SK-N-SH (cell line): ENCODE measurements around the gene BAZ1B.

Source experiments
- CTCF ChIP-seq: fragments of 200-600 bp; sonication (generic); IDR thresholded peaks from 2 replicates; pipeline ENCODE4 v1.6.1; 2017; ENCODE audit warnings: antibody characterized with exemption, mild to moderate bottlenecking, moderate library complexity
- FOSL2 ChIP-seq: IDR thresholded peaks from 2 replicates; pipeline ENCODE4 v1.4.0; 2012; ENCODE audit warnings: low read depth, mild to moderate bottlenecking, moderate library complexity, borderline replicate concordance
- MXI1 ChIP-seq: IDR thresholded peaks from 2 replicates; pipeline ENCODE4 v1.6.1; 2012; ENCODE audit warnings: mild to moderate bottlenecking, low read depth, low read length, improper control_type of control experiment
- POLR2AphosphoS5 ChIP-seq: IDR thresholded peaks from 2 replicates; pipeline ENCODE4 v1.6.1; 2012; ENCODE audit warnings: low read depth, low read length
- SMC3 ChIP-seq: IDR thresholded peaks from 2 replicates; pipeline ENCODE4 v1.6.1; 2012; ENCODE audit warnings: low read depth, low read length, improper control_type of control experiment
- TCF12 ChIP-seq: IDR thresholded peaks from 2 replicates; pipeline ENCODE4 v1.4.0; 2012
- USF2 ChIP-seq: fragments of 150-350 bp; IDR thresholded peaks from 2 replicates; pipeline ENCODE4 v1.6.1; 2017; ENCODE audit warnings: antibody characterized with exemption, low read length, low read depth, borderline replicate concordance

GRCh38 chr7:73537051-73537450, 15.0 kb upstream of the BAZ1B start:
- no peak for TF ChIP-seq CTCF
- TF ChIP-seq TCF12, result no peak
- no peak for TF ChIP-seq SMC3
- no peak for TF ChIP-seq MXI1
- TF ChIP-seq POLR2AphosphoS5, result no peak
- no peak for TF ChIP-seq USF2
- no peak for TF ChIP-seq FOSL2
